ENCODE results near the gene DPYSL4. TPM values are rescaled to one million over a fixed set of nuclear protein-coding genes. Genes with fewer than 3 reads are reported as not detected.

The DPYSL4 gene
- total RNA-seq, 4 donors from 2014 or later, result 0.22 to 0.94 (median 0.34) TPM; not detected in 1

DNA sequence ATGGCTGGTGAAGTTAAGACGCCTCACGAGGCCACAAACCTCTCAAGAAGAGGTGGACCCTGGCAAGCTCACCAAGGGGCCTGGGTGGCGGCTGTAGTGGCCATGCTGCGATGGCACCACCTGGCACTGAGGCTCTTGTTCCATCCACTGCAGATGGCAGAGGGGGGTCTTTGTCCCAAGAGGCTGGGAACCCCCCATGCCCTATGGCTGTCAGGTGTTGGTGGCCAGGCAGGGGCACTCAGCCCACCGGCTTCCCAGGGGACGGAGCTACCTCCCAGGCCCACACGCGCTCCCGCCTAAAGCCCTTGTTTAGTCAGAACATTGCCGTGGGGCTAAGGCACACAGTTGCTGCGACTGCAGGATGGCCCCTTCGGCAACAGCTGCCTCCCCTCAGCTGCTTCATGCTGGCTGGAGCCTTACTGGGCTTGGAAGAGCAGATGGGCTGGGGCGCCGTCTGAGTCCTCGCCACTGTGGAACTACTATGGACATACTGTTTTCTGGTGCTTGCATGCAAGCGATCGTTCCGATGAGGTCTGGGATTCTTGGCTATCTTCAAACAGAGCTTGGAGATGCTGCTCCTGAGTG, 46.8 kb downstream of the DPYSL4 start:
- TF ChIP-seq, protein P1, sequence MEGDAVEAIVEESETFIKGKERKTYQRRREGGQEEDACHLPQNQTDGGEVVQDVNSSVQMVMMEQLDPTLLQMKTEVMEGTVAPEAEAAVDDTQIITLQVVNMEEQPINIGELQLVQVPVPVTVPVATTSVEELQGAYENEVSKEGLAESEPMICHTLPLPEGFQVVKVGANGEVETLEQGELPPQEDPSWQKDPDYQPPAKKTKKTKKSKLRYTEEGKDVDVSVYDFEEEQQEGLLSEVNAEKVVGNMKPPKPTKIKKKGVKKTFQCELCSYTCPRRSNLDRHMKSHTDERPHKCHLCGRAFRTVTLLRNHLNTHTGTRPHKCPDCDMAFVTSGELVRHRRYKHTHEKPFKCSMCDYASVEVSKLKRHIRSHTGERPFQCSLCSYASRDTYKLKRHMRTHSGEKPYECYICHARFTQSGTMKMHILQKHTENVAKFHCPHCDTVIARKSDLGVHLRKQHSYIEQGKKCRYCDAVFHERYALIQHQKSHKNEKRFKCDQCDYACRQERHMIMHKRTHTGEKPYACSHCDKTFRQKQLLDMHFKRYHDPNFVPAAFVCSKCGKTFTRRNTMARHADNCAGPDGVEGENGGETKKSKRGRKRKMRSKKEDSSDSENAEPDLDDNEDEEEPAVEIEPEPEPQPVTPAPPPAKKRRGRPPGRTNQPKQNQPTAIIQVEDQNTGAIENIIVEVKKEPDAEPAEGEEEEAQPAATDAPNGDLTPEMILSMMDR (IDR thresholded peaks at IDR 0.05; ENCODE audit: low read depth), result no peak

DNA sequence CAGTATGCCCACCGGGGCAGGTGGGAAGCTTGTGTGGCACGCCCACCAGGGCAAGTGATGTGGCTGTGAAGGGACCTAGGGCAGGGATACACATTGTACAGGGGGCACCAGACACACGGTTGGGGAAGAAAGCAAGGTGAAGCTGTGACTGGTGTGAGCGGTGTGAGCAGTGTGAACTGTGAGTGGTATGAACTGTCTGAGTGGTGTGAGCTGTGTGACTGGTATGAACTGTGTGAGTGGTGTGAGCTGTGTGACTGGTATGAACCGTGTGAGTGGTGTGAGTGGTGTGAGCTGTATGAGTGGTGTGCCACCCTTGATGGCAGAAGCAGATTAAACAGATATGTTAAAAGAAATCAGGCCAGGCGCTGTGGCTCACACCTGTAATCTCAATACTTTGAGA, 48.1 kb downstream of the DPYSL4 start:
- TF ChIP-seq, protein P1 (IDR thresholded peaks at IDR 0.05; ENCODE audit: low read depth), result no peak

DNA sequence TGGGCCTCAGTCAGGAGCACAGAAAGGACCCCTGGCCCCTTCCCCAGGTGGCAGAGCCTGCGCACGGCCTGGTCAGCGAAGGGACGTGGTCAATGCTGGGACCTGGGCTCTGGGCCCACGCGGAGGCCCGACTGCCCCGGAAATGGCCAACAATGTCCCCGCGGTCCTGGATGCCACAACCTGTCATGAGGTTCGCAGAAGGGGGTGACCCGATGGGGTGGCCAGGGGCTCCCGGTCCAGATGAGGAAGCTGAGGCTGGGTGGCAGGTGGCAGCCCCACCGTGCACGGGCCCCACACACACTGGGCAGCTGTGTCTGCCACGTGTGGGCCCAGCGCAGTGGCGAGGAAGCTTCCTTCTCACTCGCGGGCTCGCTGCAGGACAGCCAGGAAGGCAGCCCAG, 49.4 kb downstream of the DPYSL4 start:
- TF ChIP-seq, protein P1 (IDR thresholded peaks at IDR 0.05; ENCODE audit: low read depth), result no peak

DNA sequence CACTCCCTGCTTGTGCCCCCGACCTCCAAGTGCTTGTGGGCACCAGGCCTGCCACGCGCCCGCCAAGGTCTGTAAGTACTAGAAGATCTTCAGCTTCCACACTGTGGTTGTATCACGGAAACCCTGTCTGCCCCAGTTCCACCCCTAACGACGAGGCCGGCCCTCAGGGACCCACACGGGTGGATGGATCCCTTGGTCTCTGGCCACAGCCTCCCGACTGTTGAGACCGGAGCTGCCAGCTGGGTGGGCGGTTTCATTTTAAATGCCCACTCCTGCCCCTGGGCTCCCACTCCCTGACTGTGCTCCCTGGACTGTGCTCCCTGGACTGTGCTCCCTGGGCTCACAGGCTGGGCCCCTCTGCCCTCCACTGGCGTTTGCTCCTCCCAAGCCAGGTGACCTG, 50.1 kb downstream of the DPYSL4 start:
- TF ChIP-seq, protein P1 (IDR thresholded peaks at IDR 0.05; ENCODE audit: low read depth), result no peak

DNA sequence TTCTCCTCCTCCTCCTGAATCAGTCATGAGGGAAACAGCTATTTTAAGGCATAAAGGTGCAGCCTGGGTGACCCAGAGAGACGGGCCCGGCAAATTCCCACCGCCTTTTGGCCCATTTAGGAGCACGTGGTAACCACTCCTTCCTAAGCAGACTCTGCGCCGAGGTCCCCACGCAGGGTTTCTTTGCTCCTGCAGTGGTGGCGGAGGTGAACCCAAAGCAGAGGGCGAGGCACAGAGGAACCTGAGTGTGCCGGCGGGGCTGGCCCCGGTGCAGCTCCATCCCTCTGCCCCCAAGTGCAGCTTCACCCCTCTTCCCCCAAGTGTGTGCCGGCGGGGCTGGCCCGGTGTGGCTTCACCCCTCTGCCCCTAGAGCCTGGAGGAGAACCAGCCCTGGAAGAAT, 50.6 kb downstream of the DPYSL4 start:
- TF ChIP-seq, protein P1 (IDR thresholded peaks at IDR 0.05; ENCODE audit: low read depth), result no peak

DNA sequence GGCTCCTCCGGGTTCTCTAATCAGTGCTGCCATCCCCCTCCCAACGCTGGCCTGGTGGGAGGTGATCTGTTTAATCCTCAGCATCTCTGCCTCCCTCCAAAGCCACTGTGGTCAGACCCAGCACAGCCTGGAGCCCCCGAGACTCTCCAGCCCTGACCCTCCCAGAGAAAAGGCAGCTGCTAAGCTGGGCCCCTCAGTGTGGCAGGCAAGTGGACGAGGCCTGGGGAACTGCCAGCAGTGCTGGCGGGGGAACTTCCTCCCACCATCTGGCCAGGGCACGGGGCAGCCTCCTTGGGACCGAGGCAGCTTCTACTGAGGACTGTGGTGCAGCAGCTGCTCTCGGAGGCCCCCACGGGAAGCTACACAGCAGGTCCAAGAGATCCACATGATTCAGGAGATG, 51.1 kb downstream of the DPYSL4 start:
- TF ChIP-seq, protein P1 (IDR thresholded peaks at IDR 0.05; ENCODE audit: low read depth), result no peak

DNA sequence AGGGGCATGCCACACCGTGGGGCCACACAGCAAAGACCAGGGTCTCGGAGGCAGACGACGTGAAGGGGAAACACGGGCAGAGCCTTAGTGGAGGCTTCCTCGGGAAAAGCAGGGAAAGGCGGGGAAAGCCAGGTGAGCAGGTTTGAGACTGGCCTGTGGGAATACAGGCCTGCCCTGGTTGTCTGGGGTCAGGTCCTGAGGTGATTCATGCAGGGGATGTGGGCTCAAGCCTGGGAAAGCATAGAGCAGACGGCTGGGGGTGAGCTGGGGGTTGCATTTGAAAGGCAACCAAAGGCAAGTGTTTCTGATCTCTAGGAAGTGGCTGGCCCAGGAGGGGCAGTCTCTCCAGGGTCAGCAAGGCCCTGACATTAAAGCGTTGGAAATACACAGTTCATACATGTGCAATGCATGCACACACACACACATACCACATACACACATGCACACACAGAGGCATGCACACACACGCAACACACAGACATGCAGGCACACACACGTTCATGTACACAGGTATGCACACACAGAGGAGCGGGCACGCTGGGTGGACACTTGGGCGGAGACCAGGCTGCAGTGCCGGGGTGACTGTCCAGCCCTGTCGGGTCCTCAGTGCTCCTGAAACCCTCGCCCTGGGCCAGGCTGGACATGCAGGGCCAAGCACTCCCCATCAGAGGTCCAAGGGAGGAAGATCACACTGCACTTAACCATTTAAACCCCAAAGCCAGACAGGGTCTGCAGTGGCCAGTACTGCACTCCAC, 51.8 kb downstream of the DPYSL4 start:
- TF ChIP-seq, protein P1 (IDR thresholded peaks at IDR 0.05; ENCODE audit: low read depth), result no peak
